ENCODE measurements around the gene TMEM178B.

Gene TMEM178B

GRCh38 chr7:141427134-141427533, 353.3 kb downstream of the TMEM178B start:
- Histone ChIP-seq H2AFZ (ENCODE audit: low read depth) (no peak overlapping the region), H3K4me2 (no peak overlapping the region), H3K27me3 (ENCODE audit: insufficient read depth, low read depth) (no peaks in the 10 kb centered on the region), H3K27ac (no peak overlapping the region), H4K20me1 (ENCODE audit: insufficient read depth) (no peaks in the 10 kb centered on the region), H3K4me1 (ENCODE audit: low read depth, poor library complexity, severe bottlenecking) (no peaks in the 10 kb centered on the region), H3K9ac (no peak overlapping the region), H3K36me3 (ENCODE audit: insufficient read depth) (no peaks in the 10 kb centered on the region), H3K4me3 (IDR thresholded peaks at IDR 0.05; ENCODE audit: insufficient read depth, low read depth, low read length) (no peak overlapping the region), H3K79me2 (ENCODE audit: insufficient read depth, low read depth) (no peaks in the 10 kb centered on the region)
- no peak for TF ChIP-seq CTCF (conservative IDR thresholded peaks at IDR 0.05; ENCODE audit: low read depth, low read length)

- Histone ChIP-seq H3K9ac (no peak overlapping the region), H3K4me3 (IDR thresholded peaks at IDR 0.05; ENCODE audit: insufficient read depth, low read depth, low read length) (no peak overlapping the region), H3K36me3 (ENCODE audit: insufficient read depth) (no peaks in the 10 kb centered on the region), H4K20me1 (ENCODE audit: insufficient read depth) (no peaks in the 10 kb centered on the region), H3K27ac (no peak overlapping the region), H3K27me3 (ENCODE audit: insufficient read depth, low read depth) (no peaks in the 10 kb centered on the region), H2AFZ (ENCODE audit: low read depth) (no peak overlapping the region), H3K79me2 (ENCODE audit: insufficient read depth, low read depth) (no peaks in the 10 kb centered on the region), H3K4me2 (no peak overlapping the region), H3K4me1 (ENCODE audit: low read depth, poor library complexity, severe bottlenecking) (peaks cover 10% of the 10 kb centered on the region)
- no peak for TF ChIP-seq CTCF (conservative IDR thresholded peaks at IDR 0.05; ENCODE audit: low read depth, low read length)
Measured at GRCh38 chr7:141430455-141431139, 356.7 kb downstream of the TMEM178B start.

DNA sequence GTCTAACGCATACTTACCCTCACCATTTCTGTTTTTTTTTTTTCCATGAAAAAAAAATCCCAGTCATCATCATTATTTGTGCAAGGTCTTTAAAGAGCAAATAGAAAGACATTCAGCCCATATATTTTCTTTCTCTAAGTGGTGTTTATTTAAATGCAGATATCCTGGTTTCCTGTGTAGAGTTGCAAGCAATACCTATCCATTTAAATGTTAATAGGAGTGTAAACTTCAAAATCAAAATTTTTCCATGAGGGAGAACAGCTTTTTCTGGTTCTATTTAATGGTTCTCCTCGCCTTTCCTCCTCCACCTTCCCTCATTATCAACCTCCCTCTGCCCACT, 357.2 kb downstream of the TMEM178B start:
- no peak overlapping the region for H2AFZ ChIP-seq (ENCODE audit: low read depth)
- no peaks in the 10 kb centered on the region for H3K27me3 ChIP-seq (ENCODE audit: insufficient read depth, low read depth)
- TF ChIP-seq CTCF (conservative IDR thresholded peaks at IDR 0.05; ENCODE audit: low read depth, low read length), result no peak
- peaks cover 10% of the 10 kb centered on the region for H3K4me1 ChIP-seq (ENCODE audit: low read depth, poor library complexity, severe bottlenecking)
- H3K4me3 ChIP-seq (IDR thresholded peaks at IDR 0.05; ENCODE audit: insufficient read depth, low read depth, low read length), result no peak overlapping the region
- H3K36me3 ChIP-seq (ENCODE audit: insufficient read depth), result no peaks in the 10 kb centered on the region
- H3K27ac ChIP-seq, result no peak overlapping the region
- no peak overlapping the region for H3K9ac ChIP-seq
- H4K20me1 ChIP-seq (ENCODE audit: insufficient read depth), result no peaks in the 10 kb centered on the region
- no peak overlapping the region for H3K4me2 ChIP-seq
- H3K79me2 ChIP-seq (ENCODE audit: insufficient read depth, low read depth), result no peaks in the 10 kb centered on the region

DNA sequence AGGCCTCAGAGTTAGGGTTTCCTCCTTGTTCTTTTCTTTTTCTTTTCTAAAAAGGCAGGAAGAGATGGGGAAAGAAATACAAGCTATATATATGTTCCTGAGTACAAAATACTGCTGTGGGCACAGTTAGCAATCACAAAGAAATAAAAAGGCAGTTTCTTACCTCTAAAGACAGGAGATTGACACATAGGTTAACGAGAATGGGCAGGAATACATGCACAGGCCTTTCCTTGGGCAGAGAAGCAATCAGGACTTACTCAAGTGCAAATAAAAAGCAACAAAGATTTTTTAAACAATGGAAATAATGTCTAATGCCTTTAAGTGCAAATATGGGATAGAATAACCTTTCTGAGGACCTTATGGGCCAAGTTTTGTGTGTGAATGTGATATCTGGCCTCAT, 357.8 kb downstream of the TMEM178B start:
- Histone ChIP-seq H3K4me1 (ENCODE audit: low read depth, poor library complexity, severe bottlenecking) (peaks cover 10% of the 10 kb centered on the region), H3K4me3 (IDR thresholded peaks at IDR 0.05; ENCODE audit: insufficient read depth, low read depth, low read length) (no peak overlapping the region), H3K27ac (no peak overlapping the region), H3K36me3 (ENCODE audit: insufficient read depth) (no peaks in the 10 kb centered on the region), H4K20me1 (ENCODE audit: insufficient read depth) (no peaks in the 10 kb centered on the region), H3K27me3 (ENCODE audit: insufficient read depth, low read depth) (no peaks in the 10 kb centered on the region), H3K9ac (no peak overlapping the region), H2AFZ (ENCODE audit: low read depth) (no peak overlapping the region), H3K79me2 (ENCODE audit: insufficient read depth, low read depth) (no peaks in the 10 kb centered on the region), H3K4me2 (no peak overlapping the region)
- TF ChIP-seq CTCF (conservative IDR thresholded peaks at IDR 0.05; ENCODE audit: low read depth, low read length), result no peak
